Fibroblast of skin of abdomen (primary cell): Measurements from ENCODE around the gene CYP3A5.

Experiments used
- DNase-seq: peaks from one replicate; pipeline ENCODE4 v3.0.0-alpha.2; 2013

Gene CYP3A5

GRCh38 chr7:99605527-99605926 lies 74.3 kb downstream of the CYP3A5 start:
- no peak for DNase-seq

- DNase-seq = no peak
Observed at GRCh38 chr7:99601656-99602310, 78.0 kb downstream of the CYP3A5 start.

GRCh38 chr7:99599836-99600235 lies 80.0 kb downstream of the CYP3A5 start:
- DNase-seq = no peak
